Urinary bladder (tissue), 4 donors: ENCODE measurements around the gene MACROD2. TPM values are rescaled to one million over a fixed set of nuclear protein-coding genes. Genes with fewer than 3 reads are reported as not detected.

Source experiments
- DNase-seq: peaks from one replicate; pipeline ENCODE4 v3.0.0-alpha.2; 2015; ENCODE audit errors: extremely low spot score
- H3K27ac ChIP-seq: one replicate; pipeline ENCODE4 v1.5.1; 2013; ENCODE audit warnings: low read depth, mild to moderate bottlenecking, moderate library complexity
- H3K36me3 ChIP-seq: one replicate; pipeline ENCODE4 v1.6.1; 2013; ENCODE audit warnings: mild to moderate bottlenecking, moderate library complexity; ENCODE audit not compliant: insufficient read depth
- H3K4me1 ChIP-seq: one replicate; pipeline ENCODE4 v1.6.1; 2013; ENCODE audit warnings: mild to moderate bottlenecking, moderate library complexity; ENCODE audit not compliant: insufficient read depth
- H3K4me3 ChIP-seq: one replicate; pipeline ENCODE4 v1.5.1; 2013; ENCODE audit warnings: low read depth, low read length
- WGBS: extraction: QIAGEN DNeasy Blood & Tissue Kit; methylation state at CpG from one replicate; pipeline ENCODE4 v1.1.7; 2013; 5-methylcytosine and 5-hydroxymethylcytosine counted together
- polyA plus RNA-seq: library from polyadenylated mRNA; stranded (reverse); fragments of 200-250 nt; gene quantifications from one replicate; pipeline ENCODE4 v1.2.3, GENCODE V29; 2013
- total RNA-seq: library from RNA; depleted of rRNA; stranded (reverse); fragments of >200 nt; gene quantifications from one replicate; pipeline ENCODE4 v1.2.3, GENCODE V29; 2014
- donor health status: healthy with polysubstance abuse.
- donor health status: healthy.

Gene MACROD2
- total and polyA plus RNA-seq, 2 donors: 3.0 to 28.2 TPM

GRCh38 chr20:14282140-14282539 is 286.8 kb downstream of the MACROD2 start:
- Histone ChIP-seq H3K4me1 (no peaks in the 10 kb centered on the region), H3K4me3 (no peak overlapping the region), H3K27ac (no peak overlapping the region), H3K36me3 (no peaks in the 10 kb centered on the region)
- 92% methylated on average over 4 of the region's 4 CpGs for WGBS
- no peak for DNase-seq

GRCh38 chr20:14284443-14284842 is 289.1 kb downstream of the MACROD2 start:
- DNase-seq: no peak
- Histone ChIP-seq H3K4me3 (no peak overlapping the region), H3K36me3 (no peaks in the 10 kb centered on the region), H3K4me1 (no peaks in the 10 kb centered on the region), H3K27ac (no peak overlapping the region)
- 74% methylated on average over 1 of the region's 1 CpG for WGBS

DNA sequence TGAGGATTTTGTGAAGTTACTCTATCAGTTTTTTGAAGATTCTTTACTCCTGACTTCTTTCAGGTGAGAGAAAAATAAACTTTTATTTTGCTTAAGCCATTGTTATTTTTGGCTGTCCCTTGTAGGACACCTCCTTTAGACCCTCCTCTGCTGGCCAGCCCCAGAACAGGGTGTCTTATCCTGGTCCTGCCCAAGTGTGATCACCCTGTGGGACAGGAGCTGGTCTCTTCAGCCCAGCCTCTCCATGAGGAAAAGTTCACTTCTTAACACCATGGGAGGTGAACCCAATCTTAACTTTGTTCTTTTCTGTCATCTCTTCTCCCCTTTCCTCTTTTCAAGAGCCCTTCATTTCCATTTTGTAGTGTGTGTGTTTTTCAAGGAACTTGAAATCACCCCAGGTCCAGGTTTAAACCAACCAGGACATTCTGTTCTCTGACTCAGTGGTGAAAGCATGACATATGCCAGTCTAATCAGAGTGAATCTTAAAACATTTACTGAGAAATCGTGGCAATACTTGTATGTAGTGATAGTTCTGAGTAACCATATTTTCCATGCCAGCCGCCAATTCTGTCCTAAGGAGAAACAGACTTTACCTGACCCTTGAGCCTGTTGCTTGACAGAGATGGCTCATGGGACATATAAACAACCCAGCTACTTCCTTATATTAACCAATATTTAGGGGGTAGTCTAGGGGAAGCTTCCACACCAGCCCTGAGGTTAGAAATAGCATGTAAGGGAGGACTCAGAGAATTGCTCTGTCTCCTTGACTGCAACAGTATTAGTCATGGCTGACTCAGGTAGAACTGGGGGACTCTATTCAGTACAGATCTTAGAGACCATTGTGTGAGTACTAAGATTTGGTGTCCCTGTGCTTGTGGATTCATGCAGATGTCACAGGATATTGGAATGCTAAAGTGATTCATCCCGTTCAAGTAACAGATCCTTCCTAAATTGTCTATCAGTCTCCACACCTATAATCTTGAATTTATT is 293.3 kb downstream of the MACROD2 start:
- H3K4me3 ChIP-seq: no peak overlapping the region
- H3K27ac ChIP-seq: no peak overlapping the region
- DNase-seq: no peak

GRCh38 chr20:14291502-14291901 is 296.2 kb downstream of the MACROD2 start:
- no peaks in the 10 kb centered on the region for H3K4me1 ChIP-seq
- no peak overlapping the region for H3K27ac ChIP-seq
- no peaks in the 10 kb centered on the region for H3K36me3 ChIP-seq
- 91% methylated on average over 1 of the region's 1 CpG for WGBS
- DNase-seq: no peak
- no peak overlapping the region for H3K4me3 ChIP-seq

More for the DNA sequence above, 293.3 kb downstream of the MACROD2 start:
- no peaks in the 10 kb centered on the region for H3K36me3 ChIP-seq
- WGBS: 90% methylated on average over 3 of the region's 3 CpGs
- H3K4me1 ChIP-seq: no peaks in the 10 kb centered on the region

- H3K4me3 ChIP-seq: no peak overlapping the region
- 38% methylated on average over 2 of the region's 2 CpGs for WGBS
- H3K4me1 ChIP-seq: no peaks in the 10 kb centered on the region
- DNase-seq: no peak
- no peak overlapping the region for H3K27ac ChIP-seq
- H3K36me3 ChIP-seq: no peaks in the 10 kb centered on the region
These were observed 299.9 kb downstream of the MACROD2 start for GRCh38 chr20:14295238-14295637.

DNA sequence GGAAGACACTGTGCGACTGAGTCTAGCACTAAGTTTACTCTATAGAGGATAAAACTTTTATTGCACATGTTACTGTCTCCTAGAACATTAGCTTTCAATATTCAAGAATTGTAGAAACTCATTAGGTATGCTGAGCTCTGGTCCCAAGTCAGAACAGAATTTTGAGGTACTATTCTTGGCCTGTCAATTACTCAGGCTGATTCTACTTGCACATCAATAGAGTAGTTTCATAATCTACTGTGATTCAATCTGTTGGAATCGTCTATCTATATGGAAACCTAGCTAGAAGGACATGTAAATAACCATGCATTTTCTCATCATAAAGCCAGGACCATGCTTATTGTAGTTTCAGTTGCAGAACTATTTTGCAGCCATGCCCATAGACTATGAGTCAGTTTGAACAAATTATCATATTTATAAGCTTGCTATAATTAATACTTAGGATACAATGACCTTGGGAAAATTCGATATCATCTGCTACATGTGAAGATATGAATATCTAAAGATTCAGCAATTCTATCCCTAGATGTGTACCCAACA is 300.5 kb downstream of the MACROD2 start:
- Histone ChIP-seq H3K36me3 (no peaks in the 10 kb centered on the region), H3K27ac (no peak overlapping the region), H3K4me3 (no peak overlapping the region), H3K4me1 (no peaks in the 10 kb centered on the region)
- no peak for DNase-seq
- 55% methylated on average over 3 of the region's 3 CpGs for WGBS

DNA sequence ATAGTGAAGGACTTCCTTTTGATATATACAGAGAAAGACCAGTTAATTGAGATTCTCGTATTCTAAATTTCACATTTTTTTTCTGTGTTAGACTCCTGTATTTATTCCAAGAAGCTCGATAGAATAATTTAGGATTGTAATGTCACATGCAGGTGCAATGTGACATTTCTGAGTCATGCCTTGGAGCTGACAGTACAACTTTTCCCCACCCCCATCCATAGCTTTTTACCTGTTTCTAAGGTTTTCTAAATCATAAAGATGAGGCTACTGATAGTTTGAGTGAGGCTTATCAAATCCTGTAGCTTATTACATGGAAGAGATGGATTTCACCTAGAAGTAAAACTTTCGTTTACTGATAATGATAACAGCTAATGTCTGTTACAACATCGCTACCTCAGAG is 304.5 kb downstream of the MACROD2 start:
- Histone ChIP-seq H3K4me1 (no peaks in the 10 kb centered on the region), H3K27ac (no peak overlapping the region), H3K4me3 (no peak overlapping the region), H3K36me3 (no peaks in the 10 kb centered on the region)
- DNase-seq: no peak
- 85% methylated on average over 4 of the region's 4 CpGs for WGBS

GRCh38 chr20:14303106-14303505 is 307.8 kb downstream of the MACROD2 start:
- H3K4me3 ChIP-seq: no peak overlapping the region
- no peak for DNase-seq
- H3K36me3 ChIP-seq: no peaks in the 10 kb centered on the region
- H3K27ac ChIP-seq: no peak overlapping the region
- no peaks in the 10 kb centered on the region for H3K4me1 ChIP-seq
- WGBS: 84% methylated on average over 6 of the region's 6 CpGs

- Histone ChIP-seq H3K4me1 (no peaks in the 10 kb centered on the region), H3K36me3 (no peaks in the 10 kb centered on the region), H3K27ac (no peak overlapping the region), H3K4me3 (no peak overlapping the region)
- no peak for DNase-seq
These were observed 308.3 kb downstream of the MACROD2 start for GRCh38 chr20:14303651-14304050.

DNA sequence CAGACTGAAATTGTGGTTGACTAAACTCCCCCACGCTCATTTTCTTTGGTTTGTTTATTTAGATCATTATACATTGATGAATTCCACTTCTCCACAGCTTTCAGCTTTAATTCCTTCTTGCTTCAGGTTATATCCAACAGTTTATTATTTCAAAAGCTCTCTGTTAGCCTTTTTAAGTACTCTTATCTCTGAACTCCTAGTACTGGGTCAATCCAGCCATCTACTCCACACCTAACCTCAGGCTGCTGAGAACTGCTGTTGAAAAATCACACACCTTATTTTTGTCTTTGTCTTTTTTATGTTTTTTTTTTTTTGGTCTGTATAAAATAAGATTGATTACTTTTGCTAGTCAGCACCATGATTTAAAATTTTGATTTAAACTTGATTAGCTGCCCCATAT is 309.2 kb downstream of the MACROD2 start:
- no peak overlapping the region for H3K27ac ChIP-seq
- H3K4me3 ChIP-seq: no peak overlapping the region
- DNase-seq: no peak
- WGBS: 71% methylated on average over 1 of the region's 1 CpG
- no peaks in the 10 kb centered on the region for H3K4me1 ChIP-seq
- no peaks in the 10 kb centered on the region for H3K36me3 ChIP-seq

GRCh38 chr20:14307956-14308355 is 312.6 kb downstream of the MACROD2 start:
- Histone ChIP-seq H3K4me3 (no peak overlapping the region), H3K4me1 (no peaks in the 10 kb centered on the region), H3K36me3 (no peaks in the 10 kb centered on the region), H3K27ac (no peak overlapping the region)
- 80% methylated on average over 2 of the region's 2 CpGs for WGBS
- DNase-seq: no peak

DNA sequence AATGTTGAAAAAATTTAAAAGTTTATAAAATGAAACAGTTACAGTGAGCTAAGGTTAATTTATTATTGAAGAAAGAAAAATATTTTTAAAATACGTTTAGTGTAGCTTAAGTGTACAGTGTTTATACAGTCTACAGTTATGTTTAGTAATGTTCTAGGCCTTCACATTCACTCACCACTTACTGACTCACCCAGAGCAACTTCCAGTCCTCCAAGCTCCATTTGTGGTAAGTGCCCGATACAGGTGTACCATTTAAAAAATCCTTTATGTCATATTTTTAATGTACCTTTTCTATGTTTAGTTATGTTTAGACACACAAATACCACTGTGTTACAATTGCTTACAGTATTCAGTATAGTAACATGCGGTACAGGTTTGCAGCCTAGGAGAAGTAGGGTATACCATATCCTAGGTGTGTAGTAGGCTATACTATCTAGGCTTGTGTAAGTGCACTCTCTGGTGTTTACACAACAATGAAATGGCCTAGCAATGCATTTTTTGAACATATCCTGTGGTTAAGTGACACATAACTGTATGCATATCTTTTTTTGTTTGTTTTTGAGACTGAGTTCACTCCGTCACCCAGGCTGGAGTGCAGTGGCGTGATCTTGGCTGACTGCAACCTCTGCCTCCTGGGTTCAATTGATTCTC is 315.8 kb downstream of the MACROD2 start:
- no peak for DNase-seq
- no peak overlapping the region for H3K27ac ChIP-seq
- H3K4me1 ChIP-seq: no peaks in the 10 kb centered on the region
- WGBS: 91% methylated on average over 5 of the region's 5 CpGs
- H3K4me3 ChIP-seq: no peak overlapping the region
- H3K36me3 ChIP-seq: no peaks in the 10 kb centered on the region

DNA sequence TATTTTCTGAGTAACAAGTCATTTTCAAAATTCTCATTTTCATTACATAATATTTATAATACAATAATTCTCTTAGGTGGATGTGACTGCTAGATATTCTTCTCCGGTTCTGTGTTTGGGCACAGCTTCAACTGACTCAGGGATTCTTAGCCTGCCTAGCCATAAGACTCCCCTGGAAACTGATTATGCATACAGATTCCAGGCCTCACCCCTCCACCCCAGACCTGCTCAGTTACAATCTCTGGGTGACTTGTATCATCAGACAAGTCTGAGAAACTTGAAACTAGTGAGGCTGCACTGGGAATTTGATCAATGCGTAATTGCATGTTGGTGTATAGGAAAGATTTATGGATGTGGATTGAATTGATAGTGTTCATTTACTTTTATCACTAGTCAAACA is 316.7 kb downstream of the MACROD2 start:
- Histone ChIP-seq H3K4me3 (no peak overlapping the region), H3K4me1 (no peaks in the 10 kb centered on the region), H3K36me3 (no peaks in the 10 kb centered on the region), H3K27ac (no peak overlapping the region)
- DNase-seq: no peak
- WGBS: 91% methylated on average over 2 of the region's 2 CpGs
